Natural killer cell (primary cell): Measurements from ENCODE around the gene OR6N1. TPM values are rescaled to one million over a fixed set of nuclear protein-coding genes. Genes with fewer than 3 reads are reported as not detected.

Experiments
- ATAC-seq, 3 donors: fragments of 150-1000 bp in 2 of 3; fragments of 200-7000 bp in 1 of 3; cut with Tn5 transposase; 1 replicate in 1 of 3; 2 replicates in 2 of 3; pipeline ENCODE4 v1.10.0; 2021; ENCODE audit warnings: mild to moderate bottlenecking in 2 of 3, moderate library complexity in 2 of 3
- DNase-seq, 2 donors: peaks; one replicate each; pipeline versions ENCODE4 v3.0.0 to v3.0.0-alpha.2; 2013 to 2021; ENCODE audit warnings: mixed read lengths in 1 of 2
- H3K27ac ChIP-seq: one replicate; pipeline ENCODE4 v1.5.1; 2013; ENCODE audit warnings: mild to moderate bottlenecking, low read length
- H3K27me3 ChIP-seq: one replicate; pipeline ENCODE4 v1.6.1; 2013; ENCODE audit warnings: low read length; ENCODE audit not compliant: control insufficient read depth, insufficient read depth
- H3K36me3 ChIP-seq: one replicate; pipeline ENCODE4 v1.6.1; 2013; ENCODE audit warnings: low read length; ENCODE audit not compliant: control insufficient read depth, insufficient read depth
- H3K4me1 ChIP-seq: one replicate; pipeline ENCODE4 v1.6.1; 2013; ENCODE audit warnings: low read length; ENCODE audit not compliant: control insufficient read depth, insufficient read depth
- H3K4me3 ChIP-seq: one replicate; pipeline ENCODE4 v1.5.1; 2013; ENCODE audit warnings: low read length
- H3K9me3 ChIP-seq: one replicate; pipeline ENCODE4 v1.6.1; 2013; ENCODE audit warnings: low read length; ENCODE audit not compliant: control insufficient read depth, insufficient read depth
- H3K27ac Mint-ChIP-seq, 2 donors: one replicate each; pipeline ENCODE4 v1.8.0; 2022; ENCODE audit warnings: mild to moderate bottlenecking in 2 of 2, mixed read lengths in 2 of 2, moderate library complexity in 1 of 2
- H3K27me3 Mint-ChIP-seq, 2 donors: one replicate each; pipeline ENCODE4 v1.8.0; 2022; ENCODE audit warnings: low read depth in 2 of 2, mixed read lengths in 2 of 2
- H3K36me3 Mint-ChIP-seq: one replicate; pipeline ENCODE4 v1.8.0; 2022; ENCODE audit warnings: mixed read lengths
- H3K4me1 Mint-ChIP-seq, 2 donors: one replicate each; pipeline ENCODE4 v1.8.0; 2022; ENCODE audit warnings: mixed read lengths in 2 of 2
- H3K4me3 Mint-ChIP-seq: one replicate; pipeline ENCODE4 v1.8.0; 2022; ENCODE audit warnings: mild to moderate bottlenecking, moderate library complexity, mixed read lengths
- H3K9me3 Mint-ChIP-seq, 2 donors: one replicate each; pipeline ENCODE4 v1.8.0; 2022; ENCODE audit warnings: mixed read lengths in 2 of 2
- CTCF ChIP-seq: fragments of 200-600 bp; IDR thresholded peaks from one replicate; pipeline ENCODE4 v1.8.0; 2022; ENCODE audit warnings: antibody characterized with exemption
- WGBS: methylation state at CpG from one replicate; pipeline ENCODE4 v1.1.7; 2013; ENCODE audit warnings: missing lambda C conversion rate; ENCODE audit not compliant: insufficient coverage; 5-methylcytosine and 5-hydroxymethylcytosine counted together
- intact Hi-C: fragments of 100-400 bp; cut with micrococcal nuclease; formaldehyde crosslinking; loops from one replicate; pipeline ENCODE4 v1.14.2; 2022
- total RNA-seq, 4 donors: library from RNA; stranded (reverse); fragments of 120-200 nt in 1 of 4; gene quantifications; one replicate each; pipeline versions ENCODE4 v1.2.3 to v1.2.4, GENCODE V29; 2013 to 2022

OR6N1 gene
- total RNA-seq, 3 donors from 2014 or later (not counting 1 experiment from before 2014, with no cell fraction given): 4.0 TPM; not detected in 2

- peaks cover 3% of the 10 kb centered on the region for H3K27me3 ChIP-seq
- H3K4me3 ChIP-seq: no peak overlapping the region
- intact Hi-C loops: loop anchor here (10.0 kb wide), 1 partner anchor 275 kb away; the partner anchor contains the start of gene AIM2
- no peak overlapping the region for H3K27ac Mint-ChIP-seq
- TF ChIP-seq CTCF: no peak
- H3K4me1 ChIP-seq: no peaks in the 10 kb centered on the region
- no peak overlapping the region for H3K4me3 Mint-ChIP-seq
- ATAC-seq (no peak), DNase-seq (no peak)
- no peaks in the 10 kb centered on the region for H3K9me3 ChIP-seq
- no peaks in the 10 kb centered on the region for H3K4me1 Mint-ChIP-seq
- H3K36me3 ChIP-seq: no peaks in the 10 kb centered on the region
- 76% methylated on average over 4 of the region's 4 CpGs for WGBS
- no peak overlapping the region for H3K27ac ChIP-seq
- H3K9me3 Mint-ChIP-seq: no peaks in the 10 kb centered on the region
- H3K36me3 Mint-ChIP-seq: no peaks in the 10 kb centered on the region
- peaks cover 0 to 7% of the 10 kb centered on the region in 2 donors for H3K27me3 Mint-ChIP-seq
Observed at GRCh38 chr1:158799689-158800088, 27.7 kb upstream of the OR6N1 start.

- WGBS: 89% methylated on average over 3 of the region's 3 CpGs
- H3K9me3 Mint-ChIP-seq: no peaks in the 10 kb centered on the region
- Histone ChIP-seq H3K4me1 (no peaks in the 10 kb centered on the region), H3K4me3 (no peak overlapping the region), H3K36me3 (no peaks in the 10 kb centered on the region), H3K27ac (no peak overlapping the region), H3K27me3 (no peaks in the 10 kb centered on the region), H3K9me3 (no peaks in the 10 kb centered on the region)
- peaks cover 0 to 6% of the 10 kb centered on the region in 2 donors for H3K27me3 Mint-ChIP-seq
- DNase-seq (peak in 1 of 2 donors; percentile 10), ATAC-seq (no peak)
- peaks cover 10% of the 10 kb centered on the region in 2 donors for H3K4me1 Mint-ChIP-seq
- H3K4me3 Mint-ChIP-seq: no peak overlapping the region
- no peaks in the 10 kb centered on the region for H3K36me3 Mint-ChIP-seq
- H3K27ac Mint-ChIP-seq: no peak overlapping the region
- intact Hi-C loops: loop anchor here (10.0 kb wide), 1 partner anchor 276 kb away; the partner anchor contains the start of gene AIM2
- peak; percentile 30 for TF ChIP-seq CTCF
Observed at GRCh38 chr1:158798531-158798930, 26.5 kb upstream of the OR6N1 start.

- Mint-ChIP-seq H3K9me3 (no peaks in the 10 kb centered on the region), H3K27ac (no peak overlapping the region), H3K4me1 (peaks cover 13% of the 10 kb centered on the region in 2 donors), H3K27me3 (no peaks in the 10 kb centered on the region), H3K4me3 (no peak overlapping the region), H3K36me3 (no peaks in the 10 kb centered on the region)
- Histone ChIP-seq H3K27ac (no peak overlapping the region), H3K36me3 (no peaks in the 10 kb centered on the region), H3K27me3 (no peaks in the 10 kb centered on the region), H3K4me1 (no peaks in the 10 kb centered on the region), H3K4me3 (no peak overlapping the region), H3K9me3 (no peaks in the 10 kb centered on the region)
- intact Hi-C loops: loop anchor here (10.0 kb wide), 1 partner anchor 281 kb away; the partner anchor contains the start of gene AIM2
- DNase-seq (no peak), ATAC-seq (no peak)
- TF ChIP-seq CTCF: no peak
- 97% methylated on average over 6 of the region's 6 CpGs for WGBS
Observed at GRCh38 chr1:158794247-158794646, 22.3 kb upstream of the OR6N1 start.

GRCh38 chr1:158793604-158794003 is 21.6 kb upstream of the OR6N1 start:
- H3K27me3 Mint-ChIP-seq: no peaks in the 10 kb centered on the region
- 100% methylated on average over 2 of the region's 2 CpGs for WGBS
- no peaks in the 10 kb centered on the region for H3K9me3 ChIP-seq
- no peaks in the 10 kb centered on the region for H3K27me3 ChIP-seq
- no peak overlapping the region for H3K27ac Mint-ChIP-seq
- intact Hi-C loops: loop anchor here (1.0 to 10.0 kb wide), 2 partner anchors 205 to 281 kb away; partner anchors contain the start of gene AIM2
- H3K36me3 ChIP-seq: no peaks in the 10 kb centered on the region
- no peaks in the 10 kb centered on the region for H3K9me3 Mint-ChIP-seq
- DNase-seq (peak in 1 of 2 donors; percentile 61), ATAC-seq (peak; percentile 64 to 70 (median 65))
- no peaks in the 10 kb centered on the region for H3K4me1 ChIP-seq
- no peak overlapping the region for H3K27ac ChIP-seq
- peak; percentile 59 for TF ChIP-seq CTCF
- no peaks in the 10 kb centered on the region for H3K36me3 Mint-ChIP-seq
- peaks cover 13% of the 10 kb centered on the region in 2 donors for H3K4me1 Mint-ChIP-seq
- no peak overlapping the region for H3K4me3 Mint-ChIP-seq
- no peak overlapping the region for H3K4me3 ChIP-seq
